Panc1 (cell line): ENCODE results near the gene ELAVL4. TPM values are rescaled to one million over a fixed set of nuclear protein-coding genes. Genes with fewer than 3 reads are reported as not detected.

ENCODE experiments used
- ATAC-seq: fragments of 200-7000 bp; cut with Tn5 transposase; 2 replicates; pipeline ENCODE4 v1.9.1; 2020; ENCODE audit warnings: mild to moderate bottlenecking, moderate library complexity
- BruUV-seq: library from RNA; stranded (reverse); fragments of 400-500 nt; replicated peaks from 2 replicates; lab custom pipeline; 2021; lab: Mats Ljungman, UMichigan
- CTCF ChIA-PET: fragments of 300-600 bp; sonication (Branson Sonifier 250); formaldehyde crosslinking; loops from one replicate; lab custom pipeline; 2022; ENCODE audit warnings: antibody characterized with exemption; lab: Charles Lee
- POLR2A ChIA-PET: fragments of 300-600 bp; sonication (Branson Sonifier 250); formaldehyde crosslinking; loops from one replicate; lab custom pipeline; 2022; ENCODE audit warnings: antibody characterized with exemption; lab: Charles Lee
- DNase-seq: peaks from one replicate; pipeline ENCODE4 v3.0.0-alpha.2; 2010; ENCODE audit warnings: low read depth, low spot score
- H3K27ac ChIP-seq: 2 replicates; pipeline ENCODE4 v1.5.1; 2011; ENCODE audit warnings: mild to moderate bottlenecking, low read length, inconsistent platforms
- H3K27me3 ChIP-seq: fragments of 200-500 bp; sonication (Bioruptor generic); 2 replicates; pipeline ENCODE4 v1.6.0; 2014; ENCODE audit warnings: low read length, inconsistent platforms; ENCODE audit not compliant: control insufficient read depth, insufficient read depth
- H3K36me3 ChIP-seq: fragments of 200-500 bp; sonication (Bioruptor generic); 2 replicates; pipeline ENCODE4 v1.5.1; 2014; ENCODE audit warnings: inconsistent platforms, mild to moderate bottlenecking, low read length, moderate library complexity; ENCODE audit not compliant: control insufficient read depth, insufficient read depth
- H3K4me1 ChIP-seq: 2 replicates; pipeline ENCODE4 v1.5.1; 2011; ENCODE audit warnings: inconsistent platforms, mild to moderate bottlenecking, low read length, moderate library complexity; ENCODE audit not compliant: control insufficient read depth, insufficient read depth
- H3K4me3 ChIP-seq, 2 experiments: 2 replicates each; pipeline ENCODE4 v1.5.1; 2011 to 2012; ENCODE audit warnings: low read depth in 2 of 2, low read length in 2 of 2, mild to moderate bottlenecking in 2 of 2, inconsistent platforms in 1 of 2, moderate library complexity in 1 of 2
- H3K9me3 ChIP-seq: fragments of 200-500 bp; sonication (Bioruptor generic); 2 replicates; pipeline ENCODE4 v1.5.1; 2014; ENCODE audit warnings: low read depth, mild to moderate bottlenecking, inconsistent platforms, low read length, moderate library complexity; ENCODE audit not compliant: control insufficient read depth, insufficient read depth
- POLR2AphosphoS5 ChIP-seq: IDR thresholded peaks from 2 replicates; pipeline ENCODE4 v1.6.1; 2012; ENCODE audit warnings: mild to moderate bottlenecking, low read depth, low read length, moderate library complexity
- REST ChIP-seq, 2 experiments: IDR thresholded peaks; 2 replicates each; pipeline ENCODE4 v1.6.1; 2011 to 2012; ENCODE audit warnings: low read depth in 2 of 2, control low read depth in 1 of 2, low read length in 1 of 2, mild to moderate bottlenecking in 1 of 2, moderate library complexity in 1 of 2; ENCODE audit not compliant: insufficient read depth in 1 of 2
- SIN3A ChIP-seq: IDR thresholded peaks from 2 replicates; pipeline ENCODE4 v1.6.1; 2012; ENCODE audit warnings: low read depth, mild to moderate bottlenecking, low read length, moderate library complexity, borderline replicate concordance; ENCODE audit not compliant: insufficient read depth
- TCF7L2 ChIP-seq: IDR thresholded peaks from 2 replicates; pipeline ENCODE4 v1.6.1; 2011; ENCODE audit warnings: mild to moderate bottlenecking, low read depth, low read length, inconsistent platforms
- in situ Hi-C: cut with HindIII; loops from 2 replicates; pipeline ENCODE4 v1.10.0; 2016; ENCODE audit warnings: low sequenced_read_pairs, low pct_unique_long_range_greater_than_20kb
- intact Hi-C: fragments of 100-400 bp; cut with micrococcal nuclease; formaldehyde crosslinking; loops from one replicate; pipeline ENCODE4 v1.10.0; 2022; ENCODE audit not compliant: unreplicated experiment
- total RNA-seq: library from RNA; stranded (reverse); gene quantifications from one replicate; pipeline ENCODE4 v1.2.1, GENCODE V29; 2021; ENCODE audit not compliant: unreplicated experiment
- TF ChIP-seq, protein P1 (sequence below): fragments of 450-650 bp; IDR thresholded peaks from 2 replicates; pipeline ENCODE4 v1.5.1; 2017; ENCODE audit warnings: mild to moderate bottlenecking

Gene ELAVL4
- total RNA-seq, 1 experiment from 2014 or later, result not detected

- no peak for TF ChIP-seq POLR2AphosphoS5
- TF ChIP-seq REST (IDR thresholded peaks at IDR 0.05; ENCODE audit: insufficient read depth in 1 of 2, low read depth in 2 of 2, low read length in 1 of 2), result no peak
- TF ChIP-seq TCF7L2, result no peak
- TF ChIP-seq, protein P1, sequence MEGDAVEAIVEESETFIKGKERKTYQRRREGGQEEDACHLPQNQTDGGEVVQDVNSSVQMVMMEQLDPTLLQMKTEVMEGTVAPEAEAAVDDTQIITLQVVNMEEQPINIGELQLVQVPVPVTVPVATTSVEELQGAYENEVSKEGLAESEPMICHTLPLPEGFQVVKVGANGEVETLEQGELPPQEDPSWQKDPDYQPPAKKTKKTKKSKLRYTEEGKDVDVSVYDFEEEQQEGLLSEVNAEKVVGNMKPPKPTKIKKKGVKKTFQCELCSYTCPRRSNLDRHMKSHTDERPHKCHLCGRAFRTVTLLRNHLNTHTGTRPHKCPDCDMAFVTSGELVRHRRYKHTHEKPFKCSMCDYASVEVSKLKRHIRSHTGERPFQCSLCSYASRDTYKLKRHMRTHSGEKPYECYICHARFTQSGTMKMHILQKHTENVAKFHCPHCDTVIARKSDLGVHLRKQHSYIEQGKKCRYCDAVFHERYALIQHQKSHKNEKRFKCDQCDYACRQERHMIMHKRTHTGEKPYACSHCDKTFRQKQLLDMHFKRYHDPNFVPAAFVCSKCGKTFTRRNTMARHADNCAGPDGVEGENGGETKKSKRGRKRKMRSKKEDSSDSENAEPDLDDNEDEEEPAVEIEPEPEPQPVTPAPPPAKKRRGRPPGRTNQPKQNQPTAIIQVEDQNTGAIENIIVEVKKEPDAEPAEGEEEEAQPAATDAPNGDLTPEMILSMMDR, result no peak
- no peak for TF ChIP-seq SIN3A
- Histone ChIP-seq H3K4me3 (no peak overlapping the region), H3K27ac (no peak overlapping the region), H3K4me1 (no peaks in the 10 kb centered on the region), H3K27me3 (peaks cover 2% of the 10 kb centered on the region; the same call in 1 of the 2 replicates), H3K9me3 (no peaks in the 10 kb centered on the region), H3K36me3 (no peaks in the 10 kb centered on the region)
- intact Hi-C loops (no loop called here), in situ Hi-C loops (no loop called here)
- no peak for ATAC-seq
- POLR2A ChIA-PET, result no interaction called here
- no TSS peak for BruUV-seq
- CTCF ChIA-PET, result no interaction called here
- DNase-seq, result no peak
Observed at GRCh38 chr1:50213505-50213904, 104.8 kb downstream of the ELAVL4 start.

DNA sequence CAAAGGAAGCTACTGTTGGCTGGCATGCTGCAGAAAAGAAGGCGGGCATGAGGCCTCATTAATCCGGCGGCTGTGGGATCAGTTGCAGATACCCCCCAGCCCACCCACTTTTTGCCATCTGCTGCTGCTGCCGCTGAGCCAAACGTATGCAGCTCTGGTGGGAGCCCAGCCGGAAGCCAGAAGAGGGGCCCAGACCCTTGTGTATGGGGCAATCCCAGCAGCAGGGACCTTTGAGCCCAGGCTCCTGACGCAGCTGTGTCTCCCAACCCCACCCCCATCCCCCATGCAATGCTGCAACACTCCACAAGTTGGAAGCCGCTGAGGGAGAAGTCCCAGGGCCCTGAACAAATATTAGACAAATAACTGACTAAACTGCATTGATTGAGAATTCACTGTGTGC, 106.0 kb downstream of the ELAVL4 start:
- no peak overlapping the region for H3K27ac ChIP-seq
- no peak for TF ChIP-seq TCF7L2
- no peak for TF ChIP-seq REST (IDR thresholded peaks at IDR 0.05; ENCODE audit: insufficient read depth in 1 of 2, low read depth in 2 of 2, low read length in 1 of 2)
- TF ChIP-seq, protein P1, result no peak
- TF ChIP-seq SIN3A, result no peak
- TF ChIP-seq POLR2AphosphoS5, result no peak
- H3K36me3 ChIP-seq, result no peaks in the 10 kb centered on the region
- ATAC-seq (no peak), DNase-seq (no peak)
- POLR2A ChIA-PET, result no interaction called here
- in situ Hi-C loops, result no loop called here
- BruUV-seq, result no TSS peak
- peaks cover 2% of the 10 kb centered on the region; the same call in 1 of the 2 replicates for H3K27me3 ChIP-seq
- H3K9me3 ChIP-seq, result no peaks in the 10 kb centered on the region
- CTCF ChIA-PET, result interaction anchor here (1.0 kb wide), 2 partner anchors 119 to 170 kb away, joined by 3 read pairs; no protein-coding TSS in a partner anchor
- intact Hi-C loops, result no loop called here
- H3K4me1 ChIP-seq, result no peaks in the 10 kb centered on the region
- H3K4me3 ChIP-seq, result no peak overlapping the region
